HG02678 (cell line): Measurements from ENCODE around the gene MAEA.

ENCODE experiments used
- ATAC-seq: cut with Tn5 transposase; IDR thresholded peaks from one replicate; pipeline ENCODE4 v1.9.1; 2021; ENCODE audit warnings: mild to moderate bottlenecking, moderate library complexity; ENCODE audit not compliant: unreplicated experiment

MAEA gene

GRCh38 chr4:1249731-1250526 lies 39.8 kb upstream of the MAEA start:
- ATAC-seq = peak; percentile 3

DNA sequence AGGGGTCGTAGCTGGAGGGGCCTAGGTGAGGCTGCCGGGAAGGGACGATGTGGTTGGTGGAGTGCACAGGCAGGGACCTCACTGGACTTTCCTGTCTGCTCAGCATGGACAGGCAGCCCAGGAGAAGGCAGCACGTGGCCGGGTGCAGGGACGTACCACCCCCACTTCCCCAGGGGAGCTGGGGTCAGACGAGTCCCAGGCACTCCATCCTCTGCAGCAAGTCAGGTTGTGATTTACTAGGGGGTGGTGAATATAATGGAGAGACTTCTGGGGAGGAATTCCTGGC lies 39.2 kb upstream of the MAEA start:
- no peak for ATAC-seq

DNA sequence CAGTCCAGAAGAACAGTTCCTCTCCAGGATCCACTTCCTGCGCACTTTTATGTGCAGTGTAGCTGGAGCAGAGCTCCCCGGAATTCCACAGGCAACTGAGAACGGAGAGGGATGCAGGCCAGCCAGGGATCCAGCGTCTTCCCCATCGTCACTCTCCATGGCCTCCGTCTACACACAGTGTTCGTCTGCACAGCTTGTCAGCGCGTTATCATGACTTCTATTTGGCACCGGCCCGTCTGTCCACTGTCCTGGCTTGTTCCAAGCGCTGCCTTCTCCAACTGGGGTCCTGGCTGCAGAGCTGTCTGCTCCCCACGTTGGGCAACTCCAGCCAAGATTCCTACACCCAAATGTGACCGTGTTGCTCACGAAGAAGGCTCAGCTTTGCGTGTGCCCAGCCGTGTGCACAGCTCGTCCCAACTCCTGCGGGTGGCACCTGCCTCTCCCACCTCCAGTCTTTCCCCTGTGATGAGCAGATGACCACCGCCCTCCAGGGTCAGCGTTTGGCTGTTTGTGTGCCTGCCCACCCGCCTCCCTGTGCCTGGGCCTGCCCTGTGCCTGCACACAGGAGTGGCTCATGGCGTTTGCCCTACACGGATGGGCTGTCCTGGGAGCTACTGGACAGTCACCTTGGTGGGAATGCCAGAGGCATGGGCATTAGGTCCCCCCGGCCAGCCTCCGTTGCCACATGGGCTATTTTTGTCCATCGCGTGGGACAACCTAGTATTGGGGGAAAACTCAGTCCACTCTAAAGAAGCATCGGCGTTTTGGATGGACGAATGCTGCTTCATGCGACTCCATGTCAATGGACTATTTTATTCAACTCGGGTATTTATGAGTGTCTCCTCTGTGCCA lies 38.5 kb upstream of the MAEA start:
- no peak for ATAC-seq

- ATAC-seq = no peak
Observed at GRCh38 chr4:1251773-1252066, 38.0 kb upstream of the MAEA start.

GRCh38 chr4:1252928-1253492 lies 36.7 kb upstream of the MAEA start:
- ATAC-seq = no peak

GRCh38 chr4:1253831-1254230 lies 35.9 kb upstream of the MAEA start:
- no peak for ATAC-seq

GRCh38 chr4:1255151-1255550 lies 34.5 kb upstream of the MAEA start:
- ATAC-seq = no peak

- no peak for ATAC-seq
Observed at GRCh38 chr4:1255699-1256098, 34.0 kb upstream of the MAEA start.

GRCh38 chr4:1258457-1258856 lies 31.2 kb upstream of the MAEA start:
- ATAC-seq = no peak

DNA sequence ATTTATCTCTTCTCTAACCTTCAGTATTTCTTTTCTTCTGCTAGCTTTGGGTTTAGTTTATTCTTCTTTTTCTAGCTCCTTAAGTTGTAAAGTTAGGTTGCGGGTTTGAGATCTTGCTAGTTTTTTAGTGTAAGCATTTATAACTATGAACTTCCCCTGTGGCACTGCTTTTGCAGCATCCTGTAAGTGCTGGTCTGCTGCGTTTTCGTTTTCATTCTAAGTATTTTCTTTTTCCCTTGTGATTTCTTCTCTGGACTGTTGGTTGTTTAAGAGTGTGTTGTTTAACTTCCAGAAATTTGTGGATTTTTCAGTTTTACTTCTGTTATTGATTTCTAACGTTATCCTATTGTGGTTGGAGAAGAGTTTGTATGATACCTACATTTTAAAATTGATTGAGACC lies 29.7 kb upstream of the MAEA start:
- ATAC-seq = no peak

DNA sequence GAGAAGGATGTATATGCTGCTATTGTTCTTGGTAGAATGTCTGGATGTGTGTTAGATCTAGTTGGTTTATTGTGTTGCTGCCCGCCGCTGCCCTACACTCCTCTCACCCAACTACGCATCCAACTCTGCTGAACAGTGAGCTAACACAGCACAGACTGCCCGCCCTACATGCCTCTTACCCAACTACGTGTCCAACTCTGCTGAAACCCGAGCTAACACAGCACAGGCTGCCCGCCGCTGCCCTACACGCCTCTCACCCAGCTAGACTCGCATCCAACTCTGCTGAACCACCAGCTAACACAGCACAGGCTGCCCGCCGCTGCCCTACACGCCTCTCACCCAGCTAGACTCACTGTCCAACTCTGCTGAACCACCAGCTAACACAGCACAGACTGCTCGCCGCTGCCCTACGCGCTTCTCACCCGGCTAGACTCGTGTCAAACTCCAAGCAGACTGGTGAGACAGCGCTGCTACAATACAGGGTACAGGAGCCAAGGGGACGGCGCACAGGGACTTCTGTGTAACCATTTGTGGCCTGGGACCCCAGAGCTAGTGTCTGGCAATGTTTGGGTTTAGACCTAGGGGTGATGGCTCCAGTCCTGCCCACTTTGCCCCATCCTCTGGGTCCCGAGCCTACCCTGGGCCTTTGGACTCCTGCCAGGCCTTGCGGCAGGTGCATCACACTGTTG lies 29.1 kb upstream of the MAEA start:
- ATAC-seq = no peak

DNA sequence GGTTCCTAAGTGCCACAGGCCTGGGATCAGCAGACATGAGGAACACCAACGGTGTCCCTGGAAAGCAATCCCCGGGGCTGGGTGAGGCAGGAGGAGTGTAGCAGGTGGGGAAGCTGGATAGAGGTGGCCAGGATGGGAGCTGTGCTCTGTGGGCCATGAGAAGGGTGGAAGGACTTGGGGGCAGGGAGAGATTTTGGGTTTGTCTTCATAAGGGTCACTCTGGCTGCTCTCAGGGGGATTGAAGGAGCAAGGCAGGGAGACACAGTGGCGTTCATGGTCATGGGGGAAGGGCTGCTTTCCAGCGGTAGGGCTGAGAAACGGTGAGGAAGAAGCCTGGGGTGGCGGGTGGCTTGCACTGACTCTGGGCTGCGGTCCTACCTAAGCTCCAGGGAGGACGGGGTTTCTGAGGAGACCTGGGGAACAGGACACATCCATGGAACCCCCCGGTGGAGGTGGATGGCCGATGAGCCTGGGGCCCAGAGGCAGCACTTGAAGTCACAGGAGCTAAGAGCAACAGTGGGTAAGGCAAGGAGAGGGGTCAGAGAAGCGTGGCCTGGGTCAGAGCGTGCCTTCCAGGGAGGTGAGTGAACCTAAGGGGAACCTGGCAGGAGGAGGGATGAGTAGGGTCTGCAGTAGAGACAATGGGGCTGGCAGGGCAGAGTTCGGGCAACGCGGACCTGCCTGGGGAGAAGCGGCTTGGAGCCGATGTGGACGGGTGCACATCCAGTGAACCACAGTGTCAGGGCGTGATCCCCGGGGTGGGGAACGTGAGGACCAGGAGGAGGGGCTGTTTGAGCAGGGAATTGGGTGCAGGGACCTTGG lies 28.4 kb upstream of the MAEA start:
- no peak for ATAC-seq

GRCh38 chr4:1264942-1265341 lies 24.7 kb upstream of the MAEA start:
- ATAC-seq = no peak

DNA sequence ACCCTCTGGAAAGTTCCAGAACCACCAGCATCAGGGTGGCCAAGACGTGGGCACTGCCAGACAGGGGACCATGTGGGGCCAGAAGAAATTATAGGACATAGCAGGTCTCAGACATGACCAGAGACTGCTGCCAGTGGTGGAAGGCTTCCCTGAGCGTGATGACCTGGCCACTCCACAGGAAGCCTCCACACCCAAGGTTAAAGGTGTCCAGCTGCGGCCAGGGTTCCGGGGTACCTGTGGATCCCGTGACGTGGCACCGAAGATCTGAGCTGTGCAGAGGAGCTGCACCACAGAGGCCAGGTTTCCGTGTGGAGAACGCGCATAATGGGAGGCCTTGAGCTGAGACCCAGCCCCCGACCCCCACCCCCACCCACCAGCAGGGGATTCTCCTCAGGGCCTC lies 24.3 kb upstream of the MAEA start:
- ATAC-seq = no peak

GRCh38 chr4:1266881-1267763 lies 22.6 kb upstream of the MAEA start:
- no peak for ATAC-seq

DNA sequence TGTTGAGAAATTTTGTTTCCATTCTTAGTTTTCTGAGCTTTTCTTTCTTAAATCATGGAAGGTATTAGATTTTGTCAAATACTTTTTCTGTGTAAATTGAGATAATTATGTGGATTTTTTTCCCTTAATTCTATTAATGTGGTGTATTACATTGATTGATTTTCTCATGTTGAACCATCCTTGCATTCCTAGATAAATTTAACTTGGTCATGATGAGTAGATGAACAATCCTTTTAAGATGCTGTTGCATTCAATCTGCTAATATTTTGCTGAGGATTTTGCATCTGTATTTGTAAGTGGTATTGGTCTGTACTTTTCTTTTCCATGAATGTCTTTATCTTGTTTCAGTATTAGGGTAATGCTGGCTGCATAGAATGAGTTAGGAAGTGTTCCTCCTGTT lies 20.5 kb upstream of the MAEA start:
- ATAC-seq = no peak

DNA sequence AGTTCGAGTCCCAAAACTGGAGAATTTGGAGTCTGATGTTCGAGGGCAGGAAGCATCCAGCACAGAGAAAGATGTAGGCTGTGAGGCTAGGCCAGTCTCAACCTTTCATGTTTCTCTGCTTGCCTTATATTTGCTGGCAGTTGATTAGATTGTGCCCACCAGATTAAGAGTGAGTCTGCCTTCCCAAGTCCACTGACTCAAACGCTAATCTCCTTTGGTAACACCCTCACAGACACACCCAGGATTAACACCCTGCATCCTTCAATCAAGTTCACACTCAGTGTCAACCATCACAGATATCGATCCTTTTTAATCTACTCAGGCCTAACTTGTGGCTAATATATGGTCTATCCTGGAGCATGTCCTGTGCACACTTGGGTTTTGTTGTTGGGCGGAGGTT lies 18.0 kb upstream of the MAEA start:
- ATAC-seq = no peak

DNA sequence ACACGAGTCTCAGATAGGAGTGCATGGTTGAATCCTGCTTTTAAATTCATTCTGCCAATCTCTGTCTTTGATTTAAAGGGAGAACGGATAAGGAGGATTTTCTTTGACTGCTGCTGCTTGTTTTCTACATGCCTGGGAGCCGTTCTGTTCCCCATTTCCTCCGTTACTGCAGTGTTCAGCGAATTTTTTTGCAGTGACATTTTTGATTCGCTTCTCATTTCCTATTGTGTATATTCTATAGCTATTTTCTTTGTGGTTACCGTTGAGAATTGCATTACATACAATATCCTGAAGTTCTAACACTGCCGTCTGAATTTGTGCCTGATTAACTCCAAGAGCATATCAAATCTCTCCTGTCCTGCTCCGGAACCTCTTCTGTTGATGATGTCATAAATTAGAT lies 14.8 kb upstream of the MAEA start:
- no peak for ATAC-seq

GRCh38 chr4:1276984-1277383 lies 12.7 kb upstream of the MAEA start:
- ATAC-seq = no peak
